ENCODE results near the gene DNAI2.

The DNAI2 gene, protein sequence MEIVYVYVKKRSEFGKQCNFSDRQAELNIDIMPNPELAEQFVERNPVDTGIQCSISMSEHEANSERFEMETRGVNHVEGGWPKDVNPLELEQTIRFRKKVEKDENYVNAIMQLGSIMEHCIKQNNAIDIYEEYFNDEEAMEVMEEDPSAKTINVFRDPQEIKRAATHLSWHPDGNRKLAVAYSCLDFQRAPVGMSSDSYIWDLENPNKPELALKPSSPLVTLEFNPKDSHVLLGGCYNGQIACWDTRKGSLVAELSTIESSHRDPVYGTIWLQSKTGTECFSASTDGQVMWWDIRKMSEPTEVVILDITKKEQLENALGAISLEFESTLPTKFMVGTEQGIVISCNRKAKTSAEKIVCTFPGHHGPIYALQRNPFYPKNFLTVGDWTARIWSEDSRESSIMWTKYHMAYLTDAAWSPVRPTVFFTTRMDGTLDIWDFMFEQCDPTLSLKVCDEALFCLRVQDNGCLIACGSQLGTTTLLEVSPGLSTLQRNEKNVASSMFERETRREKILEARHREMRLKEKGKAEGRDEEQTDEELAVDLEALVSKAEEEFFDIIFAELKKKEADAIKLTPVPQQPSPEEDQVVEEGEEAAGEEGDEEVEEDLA

DNA sequence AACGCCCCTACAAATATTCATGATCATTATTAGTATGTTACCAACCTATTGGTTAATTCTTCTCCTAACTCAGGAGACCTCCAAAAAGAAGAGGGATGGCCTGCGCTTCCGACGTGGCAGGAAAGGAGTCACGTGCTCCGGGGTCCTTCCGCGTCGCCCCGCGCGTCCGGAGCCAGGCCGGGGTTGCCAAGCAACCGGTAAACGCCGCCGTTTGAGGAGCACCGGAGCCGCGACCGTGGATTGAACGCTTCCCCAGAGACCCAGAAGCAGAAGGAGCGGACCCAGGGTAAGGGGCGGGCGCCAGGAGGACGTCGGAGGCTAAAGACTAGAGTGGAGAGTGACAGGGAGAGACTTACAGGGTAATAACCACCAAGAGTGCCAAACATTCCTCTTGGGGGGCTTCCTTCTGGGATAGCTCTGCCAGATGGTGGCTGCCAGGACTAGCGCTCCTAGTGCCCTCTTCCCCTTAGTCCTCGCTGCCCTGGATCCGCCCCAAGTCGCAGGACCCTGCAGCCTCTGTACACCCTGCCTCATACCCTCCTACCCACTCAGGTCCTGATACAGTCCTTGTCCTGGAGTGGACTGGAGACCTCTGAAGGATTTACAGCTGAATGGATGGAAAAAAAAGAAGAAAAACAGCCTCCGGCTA is at the start of gene DNAI2:
Gene DNAI2 (plus strand): TSS at position 175 of the 649 bp plus-strand sequence. CDS start 7,584 bp downstream, outside the sequence.
- DNase-seq (ENCODE audit: low spot score): no peak

DNA sequence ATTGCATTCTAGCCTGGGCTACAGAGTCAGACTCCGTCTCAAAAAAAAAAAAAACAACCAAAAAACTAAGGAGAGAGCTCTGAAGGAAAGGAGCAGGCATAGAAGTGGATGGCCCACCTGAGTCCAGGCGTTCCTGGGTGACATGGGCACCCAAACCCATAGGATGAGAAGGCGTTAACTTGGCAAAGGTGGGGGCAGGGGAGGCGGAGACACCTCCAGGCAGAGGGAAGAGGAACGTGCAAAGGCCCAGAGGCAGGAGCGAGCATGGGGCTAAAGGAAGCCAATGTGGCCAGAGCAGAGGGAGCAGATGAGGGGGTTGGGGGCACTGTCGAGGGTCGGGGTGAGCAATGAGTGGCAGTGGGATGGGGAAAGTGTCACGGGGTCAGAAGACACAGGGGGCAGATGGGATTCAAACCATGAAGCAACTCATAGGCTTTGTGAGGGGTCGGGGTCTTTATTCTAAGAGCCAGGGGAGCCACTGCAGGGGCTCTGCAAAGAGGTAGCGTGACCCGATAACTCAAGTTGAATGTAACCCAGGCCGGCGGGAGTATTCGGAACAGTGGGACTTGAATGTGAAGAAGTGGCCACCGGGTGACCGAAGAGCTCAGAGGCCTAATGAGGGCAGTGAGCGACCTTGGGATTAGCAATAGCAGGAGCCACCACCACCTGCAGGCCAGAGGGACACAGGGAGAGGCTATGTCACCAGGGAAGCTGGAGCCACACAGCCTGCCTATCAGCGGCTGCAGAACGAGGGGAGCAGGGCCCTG is 48.9 kb upstream of the DNAI2 start:
- no peak for DNase-seq (ENCODE audit: low spot score)

DNA sequence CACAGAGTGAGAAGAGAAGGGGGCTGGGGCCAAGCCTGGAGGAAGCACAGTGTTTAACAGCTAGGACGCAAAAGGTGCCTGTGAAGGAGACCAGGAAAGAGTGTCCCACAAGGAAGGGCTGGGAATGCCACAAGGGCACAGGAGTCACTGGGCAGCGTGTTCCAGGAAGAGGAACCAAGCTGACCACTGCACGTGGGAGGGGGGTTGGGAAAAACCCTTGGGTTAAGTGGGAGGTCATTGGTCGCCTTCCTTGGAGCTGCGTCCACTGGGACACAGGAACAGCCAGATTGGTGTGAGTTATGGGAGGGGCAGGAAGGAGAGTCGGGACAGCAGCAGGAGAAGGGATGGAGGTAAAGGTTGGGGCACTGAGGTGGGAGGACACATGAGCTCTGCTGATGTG is 47.8 kb upstream of the DNAI2 start:
- no peak for DNase-seq (ENCODE audit: low spot score)

DNA sequence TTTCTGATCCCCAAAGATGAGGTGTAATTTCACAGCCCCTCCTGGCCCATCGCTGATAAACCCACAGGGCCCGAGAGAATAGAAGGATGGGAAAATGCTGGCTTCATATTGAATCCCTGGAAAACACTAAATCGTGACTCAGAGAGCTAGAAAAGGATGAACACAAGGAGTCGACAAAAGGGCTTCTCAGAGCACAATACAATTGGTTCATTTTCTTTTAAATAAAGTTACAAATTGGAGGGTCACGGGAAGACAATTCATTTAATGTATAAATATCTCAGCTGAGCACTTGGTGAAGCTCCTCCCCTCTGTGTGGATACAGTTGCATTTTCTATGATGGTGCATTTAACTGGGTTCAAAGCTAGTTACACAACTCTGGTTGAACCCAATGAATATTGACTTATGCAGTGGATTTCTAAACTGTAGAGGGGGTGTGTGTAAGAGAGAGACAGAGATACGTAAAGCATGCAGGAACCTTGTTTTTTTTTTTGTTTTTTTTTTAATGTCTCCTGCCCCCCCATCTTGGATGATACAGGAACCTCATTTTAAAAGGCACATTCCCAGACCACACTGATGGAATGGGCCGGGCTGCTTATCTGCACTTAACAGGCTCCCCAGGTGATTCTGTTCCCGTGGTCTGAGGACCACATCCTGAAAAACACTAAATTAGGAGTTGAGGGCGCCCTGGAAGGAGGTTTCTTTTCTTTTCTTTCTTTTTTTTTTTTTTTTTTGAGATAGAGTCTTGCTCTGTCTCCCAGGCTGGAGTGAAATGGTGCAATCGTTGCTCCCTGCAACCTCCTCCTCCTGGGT is 46.6 kb upstream of the DNAI2 start:
- DNase-seq (ENCODE audit: low spot score): peak; percentile 72

DNA sequence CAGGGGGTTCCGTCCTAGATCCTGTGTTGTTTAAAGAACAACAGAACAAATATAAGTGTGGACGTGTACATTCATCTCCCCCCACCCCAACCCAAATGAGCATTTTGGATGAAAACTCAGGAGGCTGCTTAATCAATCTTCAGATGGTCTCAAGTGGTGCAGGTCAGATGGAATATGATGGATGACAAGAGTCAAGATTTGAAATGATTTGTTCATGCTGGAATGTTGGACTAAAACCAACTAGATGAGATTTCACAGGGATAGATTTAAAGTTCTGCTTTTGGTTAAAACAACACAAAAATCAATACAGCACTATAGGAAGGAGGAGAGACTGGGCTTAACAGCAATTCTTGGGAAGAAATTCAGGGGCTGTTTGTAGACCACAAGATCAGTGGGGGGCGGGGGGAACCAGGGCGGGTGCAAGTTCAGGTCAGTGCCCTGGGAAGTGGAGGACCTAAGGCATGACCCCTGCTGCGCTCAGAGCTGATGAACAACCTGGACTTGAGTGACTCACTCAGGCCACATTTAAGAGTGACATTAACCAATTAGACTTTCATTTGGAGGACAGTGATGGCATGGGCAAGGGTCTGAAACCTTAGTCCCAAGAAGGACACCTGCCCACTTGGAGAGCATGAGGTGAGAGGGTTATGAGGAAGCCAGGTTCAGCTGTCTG is 45.6 kb upstream of the DNAI2 start:
- no peak for DNase-seq (ENCODE audit: low spot score)

DNA sequence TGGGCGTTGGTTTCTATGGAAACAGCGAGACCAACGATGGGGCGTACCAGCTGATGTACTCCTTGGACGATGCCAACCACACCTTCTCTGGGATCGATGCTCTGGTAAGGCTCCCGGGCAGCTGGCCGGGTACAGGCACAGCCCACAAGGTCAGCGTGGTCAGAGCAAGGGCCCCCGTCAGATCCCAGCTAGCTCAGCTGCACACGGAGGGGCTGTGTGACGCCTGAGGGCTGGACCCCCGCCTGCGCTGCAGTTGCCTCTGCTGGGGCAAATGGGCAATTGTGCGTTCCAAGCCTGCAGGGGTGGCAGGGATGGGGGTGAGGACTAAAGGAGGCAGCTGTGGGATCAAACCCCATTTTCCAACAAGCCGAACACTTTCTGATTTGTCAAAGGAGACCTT is 43.1 kb upstream of the DNAI2 start:
- DNase-seq (ENCODE audit: low spot score): no peak

DNA sequence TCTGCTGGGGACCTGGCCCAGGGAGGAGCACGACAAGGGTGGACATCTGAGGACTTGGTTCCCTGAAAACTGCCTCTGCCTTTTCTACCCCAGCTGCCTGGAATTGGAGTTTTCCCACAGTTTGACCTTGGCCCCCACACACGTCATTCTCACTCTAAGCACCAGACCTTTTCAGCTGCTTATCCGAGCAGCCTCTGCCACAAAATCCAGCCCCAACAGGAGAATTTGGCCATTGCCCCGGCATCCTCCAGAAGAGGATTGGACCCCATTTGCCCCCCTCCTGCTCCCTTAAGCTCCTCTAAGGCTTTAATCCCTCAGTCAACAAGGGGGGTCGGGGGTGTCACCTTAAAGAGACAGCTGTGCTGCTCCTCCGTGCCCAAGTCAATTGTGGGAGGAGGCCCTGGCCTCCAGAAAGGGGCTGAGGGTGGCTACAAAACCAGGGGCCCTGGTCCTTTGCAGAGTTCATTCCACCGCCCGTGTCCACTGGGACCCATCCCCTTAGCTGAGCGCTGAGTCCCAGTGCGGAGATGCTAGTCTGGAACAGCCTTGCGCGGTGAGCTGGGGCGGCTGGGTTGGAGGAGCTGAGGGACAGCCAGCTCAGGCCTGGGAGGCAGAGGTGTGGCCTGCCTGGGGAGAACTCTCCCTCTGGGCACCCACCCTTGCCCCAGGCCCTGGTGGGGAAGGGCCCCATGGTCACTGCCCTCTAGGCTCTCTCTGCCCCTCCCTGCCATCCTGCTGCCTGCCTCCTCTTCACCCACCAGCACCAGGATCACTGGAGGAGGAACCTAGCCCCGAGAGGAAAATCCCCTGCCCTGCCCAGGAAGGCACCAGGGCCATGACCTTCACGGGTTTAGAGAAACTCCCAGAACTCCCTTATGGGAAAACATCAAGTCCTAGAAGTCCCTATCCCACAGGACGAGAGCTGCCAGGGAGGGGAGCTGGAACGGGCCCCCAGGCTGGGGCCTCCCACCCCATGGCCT is 41.8 kb upstream of the DNAI2 start:
- DNase-seq (ENCODE audit: low spot score): no peak

DNA sequence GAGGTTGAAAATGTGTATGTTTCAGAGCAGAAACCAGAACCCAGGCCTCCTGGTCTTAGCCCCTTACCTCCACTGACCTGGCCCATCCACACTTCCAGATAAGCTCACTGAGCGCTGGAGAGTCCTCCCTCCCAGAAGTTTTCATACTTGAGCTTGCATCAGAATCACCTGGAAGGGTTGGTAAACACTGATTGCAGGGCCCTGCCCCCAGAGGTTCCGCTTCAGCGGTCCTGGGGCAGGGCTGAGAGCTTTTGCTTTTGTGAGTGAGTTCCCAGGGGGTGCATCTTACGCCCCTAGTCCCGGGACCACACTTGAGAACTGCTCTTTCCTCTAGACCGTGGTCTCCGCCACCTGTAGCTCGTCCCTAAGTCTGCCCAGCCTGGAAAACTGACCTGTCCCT is 40.1 kb upstream of the DNAI2 start:
- DNase-seq (ENCODE audit: low spot score): no peak

DNA sequence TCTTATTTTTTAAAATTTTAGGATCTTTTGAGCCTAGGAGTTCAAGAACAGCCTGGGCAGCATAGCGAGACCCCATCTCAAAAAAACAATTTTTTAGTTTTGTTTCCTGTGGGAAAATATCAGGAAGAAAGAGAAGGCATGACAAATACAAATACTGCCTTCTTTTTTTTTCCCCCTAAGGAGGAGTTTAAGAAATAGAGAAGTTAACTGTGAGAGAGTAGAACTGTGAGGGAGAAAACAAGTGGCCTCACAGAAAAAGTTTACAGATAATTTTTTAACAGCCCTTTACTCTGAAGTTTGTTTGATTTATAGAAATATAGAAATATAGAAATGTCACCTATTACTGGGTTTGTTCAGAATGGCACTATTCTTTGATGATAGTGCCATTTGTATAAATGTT is 39.5 kb upstream of the DNAI2 start:
- DNase-seq (ENCODE audit: low spot score): no peak

DNA sequence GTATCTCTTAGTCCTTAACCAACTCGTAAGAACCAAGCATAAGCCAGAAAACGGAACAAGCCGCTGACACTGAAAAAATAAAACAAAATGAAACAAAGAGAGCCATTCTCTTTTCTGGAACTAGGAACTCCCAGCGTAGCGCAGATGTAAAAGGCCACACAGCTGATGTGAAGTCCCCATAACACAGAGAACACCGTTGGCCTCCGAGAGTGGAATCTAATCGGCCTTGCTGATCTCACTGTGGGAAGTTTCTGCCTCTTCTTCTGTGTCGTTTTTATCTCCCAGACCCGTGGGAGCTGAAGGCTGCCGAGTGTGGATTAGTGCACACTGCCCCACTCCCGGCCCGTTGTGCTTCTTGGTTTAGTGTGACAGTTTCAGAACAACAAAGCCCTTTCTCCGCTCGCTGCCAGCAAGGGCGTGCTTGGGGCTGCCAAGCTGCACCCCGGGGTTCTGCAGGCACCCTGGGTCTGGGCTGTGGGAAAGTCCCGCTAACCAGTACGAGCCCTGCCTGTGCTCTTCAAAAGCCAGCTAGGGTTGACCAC is 38.9 kb upstream of the DNAI2 start:
- DNase-seq (ENCODE audit: low spot score): peak; percentile 97

DNA sequence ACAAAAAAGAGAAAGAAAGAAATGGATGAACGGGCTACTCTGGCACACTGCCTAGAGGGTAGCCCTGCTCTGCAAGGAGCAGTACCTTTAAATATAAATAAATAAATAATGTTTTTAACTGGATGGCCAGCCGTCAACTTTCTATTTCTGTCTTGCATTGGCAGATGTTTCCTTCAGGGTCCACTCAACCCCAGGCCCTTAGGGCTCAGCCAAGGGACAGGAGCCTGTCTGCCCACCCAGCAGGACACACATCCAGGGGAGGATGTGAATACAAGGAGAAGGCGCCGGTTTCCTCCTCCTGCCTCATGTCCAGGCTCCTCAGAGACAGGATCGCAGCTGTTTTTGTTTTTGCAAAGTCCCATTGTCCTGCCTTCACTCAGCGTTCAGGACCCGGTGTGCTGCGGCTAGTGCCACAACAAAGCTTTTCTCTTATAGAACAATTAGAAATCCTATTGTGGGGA is 38.1 kb upstream of the DNAI2 start:
- DNase-seq (ENCODE audit: low spot score): peak; percentile 75

DNA sequence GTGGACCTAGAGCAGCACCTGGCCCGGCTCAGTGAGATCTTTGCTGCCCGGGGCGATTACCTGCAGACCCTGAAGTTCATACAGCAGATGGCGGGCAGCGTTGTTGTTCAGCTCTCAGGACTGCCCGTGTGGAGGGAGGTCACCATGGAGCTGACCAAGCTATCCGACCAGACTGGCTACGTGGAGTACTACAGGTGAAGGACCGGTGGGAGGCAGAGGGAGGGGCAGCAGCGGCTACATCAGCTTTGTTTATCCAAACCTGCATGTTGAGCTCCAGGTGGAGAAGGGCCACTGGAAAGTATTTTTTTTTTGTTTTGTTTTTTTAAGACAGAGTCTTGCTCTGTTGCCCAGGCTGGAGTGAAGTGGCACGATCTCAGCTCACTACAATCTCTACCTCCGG is 36.7 kb upstream of the DNAI2 start:
- no peak for DNase-seq (ENCODE audit: low spot score)

DNA sequence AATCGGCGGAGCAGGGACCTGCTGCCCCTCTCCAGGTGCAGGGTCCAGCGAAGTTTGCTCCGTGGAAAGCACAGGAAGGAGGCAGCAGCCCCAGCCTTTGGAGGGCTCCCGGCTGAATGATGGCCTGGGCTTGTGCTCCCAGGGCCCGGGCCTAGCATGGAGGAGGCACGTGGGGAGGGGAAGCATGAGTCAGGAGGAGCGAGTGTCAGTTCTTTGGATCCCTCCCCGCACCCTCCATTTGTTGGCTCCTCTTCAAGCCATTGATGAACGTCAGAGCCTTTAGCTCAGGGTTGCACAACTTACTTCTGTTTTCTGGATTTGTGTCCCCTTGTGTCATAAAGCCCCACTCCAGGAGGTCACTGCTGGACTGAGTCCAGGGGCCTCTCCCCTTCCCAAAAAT is 34.9 kb upstream of the DNAI2 start:
- DNase-seq (ENCODE audit: low spot score): no peak

DNA sequence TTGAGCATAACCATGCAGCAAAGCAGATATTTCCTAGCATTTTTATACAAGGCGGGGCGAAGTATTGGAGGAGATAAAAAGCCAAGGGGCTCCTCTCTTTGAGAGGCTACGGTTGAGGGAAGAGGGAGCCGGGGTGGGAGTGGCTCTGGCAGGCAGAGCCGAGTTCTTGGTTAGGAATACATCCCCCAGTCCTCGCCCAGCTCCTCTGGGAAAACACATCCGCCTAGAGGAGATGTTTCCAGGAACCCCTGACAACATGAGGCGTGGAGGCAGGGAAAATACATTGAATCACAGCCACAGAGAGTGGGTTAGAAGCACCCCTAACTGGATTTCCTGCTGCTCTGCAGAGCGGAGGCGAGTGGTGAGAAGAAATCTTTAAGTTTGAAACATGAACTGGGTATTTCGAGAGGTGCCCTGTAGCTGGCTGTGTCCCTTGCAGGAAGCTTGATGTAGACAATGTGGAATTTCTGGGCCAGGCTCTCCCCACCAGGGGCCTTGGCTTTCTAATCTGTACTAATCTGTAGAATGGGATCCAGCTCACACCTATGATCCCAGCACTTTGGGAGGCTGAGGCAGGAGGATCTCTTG is 33.3 kb upstream of the DNAI2 start:
- DNase-seq (ENCODE audit: low spot score): no peak

DNA sequence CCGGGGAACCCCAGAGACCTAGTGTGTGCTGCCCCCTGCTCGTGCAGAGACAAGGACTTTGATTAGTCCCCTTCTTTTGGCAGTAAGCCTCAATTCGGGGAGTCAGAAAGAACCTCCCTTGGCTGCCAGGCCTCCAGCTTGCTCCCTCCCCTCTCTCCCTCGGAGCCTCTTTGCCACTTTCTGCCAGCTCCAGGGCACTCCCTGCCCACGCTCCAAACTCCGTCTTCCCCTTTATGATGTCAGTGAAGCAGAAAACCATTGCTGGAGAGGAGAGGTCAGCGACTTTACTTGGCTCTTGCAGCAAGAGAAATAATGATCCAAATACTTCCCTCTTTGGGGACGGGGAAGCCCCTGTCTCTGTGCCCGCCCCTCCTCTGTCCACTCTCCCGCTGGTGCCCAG is 32.6 kb upstream of the DNAI2 start:
- DNase-seq (ENCODE audit: low spot score): peak; percentile 73

DNA sequence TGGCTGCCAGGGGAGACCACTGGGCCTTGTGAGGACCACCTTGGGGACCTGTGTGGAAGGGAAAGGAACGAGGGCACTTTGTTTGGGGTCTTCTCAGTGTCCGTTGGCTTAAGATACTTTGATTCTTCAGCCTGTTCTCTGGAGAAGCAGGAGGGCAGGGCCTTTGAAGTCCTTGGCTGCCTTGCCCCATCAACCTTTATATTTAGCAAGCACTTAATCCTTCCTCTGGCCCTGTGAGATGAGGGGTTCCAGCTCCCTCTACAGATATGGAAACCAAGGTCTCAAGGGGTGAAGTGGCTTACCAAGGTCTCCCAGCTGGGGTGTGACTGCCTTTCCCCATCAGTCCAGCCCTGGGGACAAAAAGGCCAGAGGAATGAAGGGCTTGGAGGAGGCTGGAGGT is 32.2 kb upstream of the DNAI2 start:
- no peak for DNase-seq (ENCODE audit: low spot score)

DNA sequence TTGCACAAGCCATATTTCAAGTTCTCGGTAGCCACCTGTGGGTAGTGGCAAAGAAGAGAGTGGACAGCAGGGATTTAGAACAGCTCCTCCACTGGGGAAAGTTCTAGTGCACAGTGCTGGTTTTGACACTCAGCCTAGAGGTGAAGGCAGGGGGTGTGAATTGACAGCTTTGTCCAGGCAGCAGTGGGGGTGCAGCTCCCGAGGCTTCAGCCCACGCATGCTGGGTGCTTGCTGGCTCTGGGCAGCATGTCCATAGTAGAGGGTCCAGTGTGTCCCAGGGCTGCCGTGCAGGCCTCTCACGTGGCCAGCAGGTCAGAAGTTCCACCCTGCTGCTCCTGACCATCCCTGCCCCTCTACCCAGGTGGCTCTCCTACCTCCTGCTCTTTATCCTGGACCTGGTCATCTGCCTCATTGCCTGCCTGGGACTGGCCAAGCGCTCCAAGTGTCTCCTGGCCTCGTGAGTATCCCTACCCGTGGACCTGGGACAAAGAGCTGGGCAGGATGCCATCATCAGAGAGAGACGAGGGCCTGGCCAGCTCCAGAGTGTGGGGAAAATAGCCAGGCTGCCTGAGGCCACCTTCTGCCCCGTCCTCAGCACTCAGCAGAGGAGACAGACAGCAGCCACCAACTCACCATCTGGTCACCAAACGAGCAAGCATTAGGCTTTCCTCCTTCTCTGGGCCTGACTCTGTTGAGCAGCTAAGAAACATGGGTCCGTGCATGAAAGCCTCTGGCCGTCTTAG is 30.9 kb upstream of the DNAI2 start:
- peak; percentile 74 for DNase-seq (ENCODE audit: low spot score)

DNA sequence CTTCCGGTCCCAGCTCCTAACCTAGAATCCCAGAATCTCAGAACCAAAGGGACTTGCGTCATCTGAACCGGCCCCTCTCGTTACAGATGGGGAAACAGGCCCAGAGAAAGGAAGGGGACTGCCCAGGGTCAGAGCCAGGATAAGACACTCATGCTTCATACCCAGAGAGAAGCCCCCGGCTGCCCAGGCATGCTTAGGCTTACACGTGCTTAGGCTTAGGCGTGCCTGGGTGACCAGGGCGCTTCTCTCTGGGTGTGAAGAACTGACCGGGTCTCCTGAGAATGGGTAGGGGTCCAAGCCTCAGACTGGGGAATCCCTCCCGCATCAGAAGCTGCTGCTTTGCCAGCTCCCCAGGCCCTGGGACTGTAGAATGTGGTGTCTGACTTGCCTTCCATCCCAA is 29.9 kb upstream of the DNAI2 start:
- no peak for DNase-seq (ENCODE audit: low spot score)

Measured in pons (tissue), 1 donor.